Measurements from ENCODE around the gene ATR.

Gene ATR

DNA sequence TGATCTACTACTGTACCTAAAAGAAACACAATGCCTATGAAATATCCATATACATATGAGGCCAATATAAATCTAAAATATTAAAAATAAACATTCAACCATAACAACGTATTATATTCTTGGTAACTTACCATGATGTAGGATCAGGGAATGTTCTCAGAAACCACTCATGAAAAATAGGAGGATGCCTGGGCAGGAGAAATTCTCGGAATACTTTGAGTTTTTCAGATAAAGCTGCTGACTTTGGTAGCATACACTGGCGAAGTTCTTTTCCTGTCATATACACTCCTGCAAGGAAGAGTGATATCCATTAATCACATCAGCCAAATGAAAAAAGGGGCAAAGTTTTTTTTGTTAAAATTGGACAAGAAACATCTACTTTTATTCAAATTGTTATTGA lies 119.4 kb downstream of the ATR start:
- DNase-seq (ENCODE audit: low read depth in 1 of 2, low spot score in 1 of 2), result no peak
- H3K4me3 ChIP-seq (replicated peaks; ENCODE audit: insufficient read depth, low read length), result no peak overlapping the region

DNA sequence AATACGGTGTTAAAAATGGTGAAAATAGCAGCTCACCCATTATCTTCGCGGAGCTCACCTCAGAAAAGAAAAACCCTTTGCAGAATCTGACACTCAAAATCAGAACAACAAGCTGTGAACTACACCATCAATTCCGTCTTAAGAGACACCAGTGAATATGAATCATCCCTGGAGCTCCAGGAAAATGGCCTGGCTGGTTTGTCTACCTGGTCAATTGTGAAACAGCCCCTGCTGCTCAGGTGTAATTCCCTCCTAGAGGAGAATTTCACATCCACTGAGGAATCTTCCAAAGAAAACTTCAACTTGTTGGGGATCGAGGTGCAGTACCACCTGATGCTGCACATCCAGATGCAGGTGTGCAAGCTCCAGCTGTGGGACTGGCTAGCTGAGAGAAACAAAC lies 127.7 kb downstream of the ATR start:
- no peak for DNase-seq (ENCODE audit: low read depth in 1 of 2, low spot score in 1 of 2)
- Histone ChIP-seq H3K27me3 (ENCODE audit: insufficient read depth, poor library complexity, severe bottlenecking) (no peaks in the 10 kb centered on the region), H3K27ac (replicated peaks) (no peak overlapping the region), H3K4me3 (replicated peaks; ENCODE audit: insufficient read depth, low read length) (no peak overlapping the region)
- TF ChIP-seq POLR2AphosphoS5 (IDR thresholded peaks at IDR 0.05; ENCODE audit: low read depth), result no peak
- TF ChIP-seq, protein P1, sequence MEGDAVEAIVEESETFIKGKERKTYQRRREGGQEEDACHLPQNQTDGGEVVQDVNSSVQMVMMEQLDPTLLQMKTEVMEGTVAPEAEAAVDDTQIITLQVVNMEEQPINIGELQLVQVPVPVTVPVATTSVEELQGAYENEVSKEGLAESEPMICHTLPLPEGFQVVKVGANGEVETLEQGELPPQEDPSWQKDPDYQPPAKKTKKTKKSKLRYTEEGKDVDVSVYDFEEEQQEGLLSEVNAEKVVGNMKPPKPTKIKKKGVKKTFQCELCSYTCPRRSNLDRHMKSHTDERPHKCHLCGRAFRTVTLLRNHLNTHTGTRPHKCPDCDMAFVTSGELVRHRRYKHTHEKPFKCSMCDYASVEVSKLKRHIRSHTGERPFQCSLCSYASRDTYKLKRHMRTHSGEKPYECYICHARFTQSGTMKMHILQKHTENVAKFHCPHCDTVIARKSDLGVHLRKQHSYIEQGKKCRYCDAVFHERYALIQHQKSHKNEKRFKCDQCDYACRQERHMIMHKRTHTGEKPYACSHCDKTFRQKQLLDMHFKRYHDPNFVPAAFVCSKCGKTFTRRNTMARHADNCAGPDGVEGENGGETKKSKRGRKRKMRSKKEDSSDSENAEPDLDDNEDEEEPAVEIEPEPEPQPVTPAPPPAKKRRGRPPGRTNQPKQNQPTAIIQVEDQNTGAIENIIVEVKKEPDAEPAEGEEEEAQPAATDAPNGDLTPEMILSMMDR (IDR thresholded peaks at IDR 0.05; ENCODE audit: insufficient read depth, low read length), result no peak
- TF ChIP-seq, protein P2, sequence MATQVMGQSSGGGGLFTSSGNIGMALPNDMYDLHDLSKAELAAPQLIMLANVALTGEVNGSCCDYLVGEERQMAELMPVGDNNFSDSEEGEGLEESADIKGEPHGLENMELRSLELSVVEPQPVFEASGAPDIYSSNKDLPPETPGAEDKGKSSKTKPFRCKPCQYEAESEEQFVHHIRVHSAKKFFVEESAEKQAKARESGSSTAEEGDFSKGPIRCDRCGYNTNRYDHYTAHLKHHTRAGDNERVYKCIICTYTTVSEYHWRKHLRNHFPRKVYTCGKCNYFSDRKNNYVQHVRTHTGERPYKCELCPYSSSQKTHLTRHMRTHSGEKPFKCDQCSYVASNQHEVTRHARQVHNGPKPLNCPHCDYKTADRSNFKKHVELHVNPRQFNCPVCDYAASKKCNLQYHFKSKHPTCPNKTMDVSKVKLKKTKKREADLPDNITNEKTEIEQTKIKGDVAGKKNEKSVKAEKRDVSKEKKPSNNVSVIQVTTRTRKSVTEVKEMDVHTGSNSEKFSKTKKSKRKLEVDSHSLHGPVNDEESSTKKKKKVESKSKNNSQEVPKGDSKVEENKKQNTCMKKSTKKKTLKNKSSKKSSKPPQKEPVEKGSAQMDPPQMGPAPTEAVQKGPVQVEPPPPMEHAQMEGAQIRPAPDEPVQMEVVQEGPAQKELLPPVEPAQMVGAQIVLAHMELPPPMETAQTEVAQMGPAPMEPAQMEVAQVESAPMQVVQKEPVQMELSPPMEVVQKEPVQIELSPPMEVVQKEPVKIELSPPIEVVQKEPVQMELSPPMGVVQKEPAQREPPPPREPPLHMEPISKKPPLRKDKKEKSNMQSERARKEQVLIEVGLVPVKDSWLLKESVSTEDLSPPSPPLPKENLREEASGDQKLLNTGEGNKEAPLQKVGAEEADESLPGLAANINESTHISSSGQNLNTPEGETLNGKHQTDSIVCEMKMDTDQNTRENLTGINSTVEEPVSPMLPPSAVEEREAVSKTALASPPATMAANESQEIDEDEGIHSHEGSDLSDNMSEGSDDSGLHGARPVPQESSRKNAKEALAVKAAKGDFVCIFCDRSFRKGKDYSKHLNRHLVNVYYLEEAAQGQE (IDR thresholded peaks at IDR 0.05; ENCODE audit: insufficient replicate concordance, low read depth), result no peak
- TF ChIP-seq SPI1 (IDR thresholded peaks at IDR 0.05; ENCODE audit: borderline replicate concordance, low read depth), result no peak
- TF ChIP-seq GABPA (IDR thresholded peaks at IDR 0.05; ENCODE audit: low read depth), result no peak

More for the DNA sequence above, 119.4 kb downstream of the ATR start:
- Histone ChIP-seq H3K27me3 (ENCODE audit: insufficient read depth, poor library complexity, severe bottlenecking) (no peaks in the 10 kb centered on the region), H3K27ac (replicated peaks) (no peak overlapping the region)
- TF ChIP-seq SPI1 (IDR thresholded peaks at IDR 0.05; ENCODE audit: borderline replicate concordance, low read depth), result no peak
- TF ChIP-seq POLR2AphosphoS5 (IDR thresholded peaks at IDR 0.05; ENCODE audit: low read depth), result no peak
- TF ChIP-seq, protein P1 (IDR thresholded peaks at IDR 0.05; ENCODE audit: insufficient read depth, low read length), result no peak
- TF ChIP-seq, protein P2 (IDR thresholded peaks at IDR 0.05; ENCODE audit: insufficient replicate concordance, low read depth), result no peak
- TF ChIP-seq GABPA (IDR thresholded peaks at IDR 0.05; ENCODE audit: low read depth), result no peak

DNA sequence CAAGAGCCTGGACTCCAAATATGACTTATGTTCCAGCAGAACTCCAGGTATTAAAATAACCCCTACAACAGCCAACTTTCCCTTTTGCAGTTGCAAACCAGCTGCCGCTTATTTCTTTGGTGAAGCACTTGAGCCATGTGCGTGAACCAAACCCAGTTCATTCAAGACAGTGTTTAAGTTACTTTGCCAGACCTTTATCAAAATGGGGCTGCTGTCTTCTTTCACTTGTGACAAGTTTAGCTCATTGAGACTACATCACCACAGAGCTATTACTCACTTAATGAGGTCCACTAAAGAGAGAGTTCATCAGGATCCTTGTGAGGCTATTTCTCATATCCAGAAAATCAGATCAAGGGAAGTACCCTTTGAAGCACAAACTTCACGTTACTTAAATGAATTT lies 128.3 kb downstream of the ATR start:
- no peak overlapping the region for H3K4me3 ChIP-seq (replicated peaks; ENCODE audit: insufficient read depth, low read length)
- H3K27me3 ChIP-seq (ENCODE audit: insufficient read depth, poor library complexity, severe bottlenecking), result no peaks in the 10 kb centered on the region
- TF ChIP-seq, protein P2 (IDR thresholded peaks at IDR 0.05; ENCODE audit: insufficient replicate concordance, low read depth), result no peak
- TF ChIP-seq, protein P1 (IDR thresholded peaks at IDR 0.05; ENCODE audit: insufficient read depth, low read length), result no peak
- TF ChIP-seq SPI1 (IDR thresholded peaks at IDR 0.05; ENCODE audit: borderline replicate concordance, low read depth), result no peak
- no peak for TF ChIP-seq POLR2AphosphoS5 (IDR thresholded peaks at IDR 0.05; ENCODE audit: low read depth)
- TF ChIP-seq GABPA (IDR thresholded peaks at IDR 0.05; ENCODE audit: low read depth), result no peak
- H3K27ac ChIP-seq (replicated peaks), result no peak overlapping the region
- no peak for DNase-seq (ENCODE audit: low read depth in 1 of 2, low spot score in 1 of 2)

Measured in HL-60 (cell line).